Neural progenitor cell (in vitro differentiated cells): ENCODE results near the gene CANT1. TPM values are rescaled to one million over a fixed set of nuclear protein-coding genes. Genes with fewer than 3 reads are reported as not detected.

Experiments
- DNase-seq: peaks from one replicate; pipeline ENCODE4 v3.0.0-alpha.2; 2016; ENCODE audit warnings: low spot score
- H2AFZ ChIP-seq: fragments of 200-600 bp; sonication (generic); replicated peaks from 2 replicates; pipeline ENCODE4 v1.6.1; 2016; ENCODE audit warnings: antibody characterized with exemption
- H3F3A ChIP-seq: fragments of 200-600 bp; sonication (generic); 2 replicates; pipeline ENCODE4 v1.6.1; 2016; ENCODE audit warnings: antibody characterized with exemption, low read depth
- H3K27ac ChIP-seq: fragments of 200-600 bp; sonication (generic); 2 replicates; pipeline ENCODE4 v1.5.1; 2016; ENCODE audit warnings: mild to moderate bottlenecking
- H3K27me3 ChIP-seq: fragments of 200-600 bp; sonication (generic); 2 replicates; pipeline ENCODE4 v1.6.1; 2016; ENCODE audit warnings: mild to moderate bottlenecking, moderate library complexity
- H3K36me3 ChIP-seq: fragments of 200-600 bp; sonication (generic); 2 replicates; pipeline ENCODE4 v1.5.1; 2016
- H3K4me1 ChIP-seq: fragments of 200-600 bp; sonication (generic); 2 replicates; pipeline ENCODE4 v1.6.1; 2016; ENCODE audit warnings: mixed run types
- H3K4me2 ChIP-seq: fragments of 200-600 bp; sonication (generic); 2 replicates; pipeline ENCODE4 v1.6.1; 2016
- H3K4me3 ChIP-seq: fragments of 200-600 bp; sonication (generic); 2 replicates; pipeline ENCODE4 v1.5.1; 2016
- H3K79me2 ChIP-seq: fragments of 200-600 bp; sonication (generic); 2 replicates; pipeline ENCODE4 v1.6.1; 2016; ENCODE audit warnings: low read depth
- H3K9ac ChIP-seq: fragments of 200-600 bp; sonication (generic); 2 replicates; pipeline ENCODE4 v1.6.1; 2016
- H3K9me3 ChIP-seq: fragments of 200-600 bp; sonication (generic); 2 replicates; pipeline ENCODE4 v1.5.1; 2016; ENCODE audit warnings: low read depth
- H4K20me1 ChIP-seq: fragments of 200-600 bp; sonication (generic); 2 replicates; pipeline ENCODE4 v1.6.1; 2016; ENCODE audit warnings: low read depth
- H3K27ac Mint-ChIP-seq: 3 replicates; pipeline ENCODE4 v1.8.0; 2021; ENCODE audit warnings: mixed read lengths
- H3K27me3 Mint-ChIP-seq: 2 replicates; pipeline ENCODE4 v1.8.0; 2022; ENCODE audit warnings: low read depth, mild to moderate bottlenecking, inconsistent platforms, moderate library complexity, mixed read lengths; ENCODE audit not compliant: insufficient read depth
- H3K36me3 Mint-ChIP-seq: 3 replicates; pipeline ENCODE4 v1.8.0; 2021; ENCODE audit warnings: mixed read lengths
- H3K4me1 Mint-ChIP-seq: 3 replicates; pipeline ENCODE4 v1.8.0; 2021; ENCODE audit warnings: mixed read lengths
- H3K4me3 Mint-ChIP-seq: 3 replicates; pipeline ENCODE4 v1.8.0; 2021; ENCODE audit warnings: mild to moderate bottlenecking, moderate library complexity, mixed read lengths
- H3K9me3 Mint-ChIP-seq: 3 replicates; pipeline ENCODE4 v1.8.0; 2020; ENCODE audit warnings: mixed read lengths
- EZH2 ChIP-seq: fragments of 200-600 bp; sonication (generic); IDR thresholded peaks from 2 replicates; pipeline ENCODE4 v1.6.1; 2017; ENCODE audit warnings: antibody characterized with exemption, mild to moderate bottlenecking, moderate library complexity
- EZH2phosphoT487 ChIP-seq: fragments of 200-600 bp; sonication (generic); IDR thresholded peaks from 2 replicates; pipeline ENCODE4 v1.6.1; 2017; ENCODE audit warnings: antibody characterized with exemption
- total RNA-seq: library from RNA; depleted of rRNA; stranded (reverse); fragments of >200 nt; gene quantifications from 2 replicates; pipeline ENCODE4 v1.2.3, GENCODE V29; 2015; ENCODE audit warnings: low replicate concordance
- TF ChIP-seq, protein P1 (sequence below): fragments of 200-600 bp; sonication (generic); IDR thresholded peaks from 2 replicates; pipeline ENCODE4 v1.5.1; 2017; ENCODE audit warnings: antibody characterized with exemption, mild to moderate bottlenecking

Gene CANT1
- total RNA-seq, 1 donor from 2014 or later: 24.3 TPM

- H3K27ac Mint-ChIP-seq: no peak overlapping the region
- H3K27ac ChIP-seq: no peak overlapping the region
- H3K27me3 Mint-ChIP-seq: peaks cover 22% of the 10 kb centered on the region
These were observed 37.3 kb upstream of the CANT1 start for GRCh38 chr17:79046916-79047280.

DNA sequence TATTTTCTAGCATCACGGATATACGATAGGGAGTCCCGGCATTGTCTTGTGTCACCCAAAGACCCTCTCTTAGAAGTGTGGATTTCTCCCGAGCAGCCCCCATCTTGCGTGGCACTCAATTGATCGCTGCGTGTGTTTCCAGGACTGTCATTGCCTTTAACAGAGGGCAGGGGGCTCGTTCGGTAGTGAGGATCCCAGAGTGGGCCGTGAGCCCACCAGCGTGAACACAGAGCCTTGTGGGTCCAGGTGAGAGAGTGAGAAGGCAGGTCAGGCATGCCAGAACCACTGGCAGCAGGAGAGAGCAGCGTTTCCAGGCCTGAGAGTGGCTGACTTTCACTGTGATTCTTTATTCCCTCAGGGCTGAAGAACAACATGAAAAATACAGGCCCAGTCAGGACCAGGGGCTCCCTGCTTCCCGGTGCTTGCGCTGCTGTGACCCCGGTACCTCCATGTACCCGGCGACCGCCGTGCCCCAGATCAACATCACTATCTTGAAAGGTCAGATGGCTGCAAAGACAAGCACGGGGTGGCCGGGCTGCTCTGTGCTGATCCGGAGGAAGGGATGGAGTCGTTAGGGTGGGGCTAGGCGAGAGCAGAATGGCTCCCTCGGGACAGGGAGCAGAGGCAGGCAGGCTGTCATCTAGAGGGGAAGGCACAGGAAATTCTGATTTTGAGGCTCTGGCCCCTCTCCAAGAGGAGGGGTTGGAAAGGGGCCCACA lies 36.8 kb upstream of the CANT1 start:
- Histone ChIP-seq H3K4me2 (no peak overlapping the region), H3K27ac (no peak overlapping the region), H3K4me1 (peaks cover 18% of the 10 kb centered on the region), H3K79me2 (no peaks in the 10 kb centered on the region), H3K4me3 (no peak overlapping the region), H4K20me1 (peaks cover 10% of the 10 kb centered on the region), H2AFZ (no peak overlapping the region), H3K27me3 (peaks cover 31% of the 10 kb centered on the region), H3F3A (peaks cover 25% of the 10 kb centered on the region), H3K36me3 (no peaks in the 10 kb centered on the region), H3K9me3 (no peaks in the 10 kb centered on the region), H3K9ac (no peak overlapping the region)
- TF ChIP-seq, protein P1, sequence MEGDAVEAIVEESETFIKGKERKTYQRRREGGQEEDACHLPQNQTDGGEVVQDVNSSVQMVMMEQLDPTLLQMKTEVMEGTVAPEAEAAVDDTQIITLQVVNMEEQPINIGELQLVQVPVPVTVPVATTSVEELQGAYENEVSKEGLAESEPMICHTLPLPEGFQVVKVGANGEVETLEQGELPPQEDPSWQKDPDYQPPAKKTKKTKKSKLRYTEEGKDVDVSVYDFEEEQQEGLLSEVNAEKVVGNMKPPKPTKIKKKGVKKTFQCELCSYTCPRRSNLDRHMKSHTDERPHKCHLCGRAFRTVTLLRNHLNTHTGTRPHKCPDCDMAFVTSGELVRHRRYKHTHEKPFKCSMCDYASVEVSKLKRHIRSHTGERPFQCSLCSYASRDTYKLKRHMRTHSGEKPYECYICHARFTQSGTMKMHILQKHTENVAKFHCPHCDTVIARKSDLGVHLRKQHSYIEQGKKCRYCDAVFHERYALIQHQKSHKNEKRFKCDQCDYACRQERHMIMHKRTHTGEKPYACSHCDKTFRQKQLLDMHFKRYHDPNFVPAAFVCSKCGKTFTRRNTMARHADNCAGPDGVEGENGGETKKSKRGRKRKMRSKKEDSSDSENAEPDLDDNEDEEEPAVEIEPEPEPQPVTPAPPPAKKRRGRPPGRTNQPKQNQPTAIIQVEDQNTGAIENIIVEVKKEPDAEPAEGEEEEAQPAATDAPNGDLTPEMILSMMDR: no peak
- TF ChIP-seq EZH2phosphoT487 (no peak), EZH2 (no peak)
- peaks cover 5% of the 10 kb centered on the region for H3K9me3 Mint-ChIP-seq
- H3K4me3 Mint-ChIP-seq: no peak overlapping the region
- H3K27me3 Mint-ChIP-seq: peaks cover 22% of the 10 kb centered on the region
- no peak overlapping the region for H3K27ac Mint-ChIP-seq
- DNase-seq: no peak
- H3K4me1 Mint-ChIP-seq: peaks cover 18% of the 10 kb centered on the region
- H3K36me3 Mint-ChIP-seq: no peaks in the 10 kb centered on the region

More at GRCh38 chr17:79046916-79047280, 37.3 kb upstream of the CANT1 start:
- Mint-ChIP-seq H3K9me3 (peaks cover 5% of the 10 kb centered on the region), H3K36me3 (no peaks in the 10 kb centered on the region), H3K4me3 (no peak overlapping the region), H3K4me1 (peaks cover 16% of the 10 kb centered on the region)
- Histone ChIP-seq H3K36me3 (no peaks in the 10 kb centered on the region), H3K4me2 (no peak overlapping the region), H3K4me1 (peaks cover 18% of the 10 kb centered on the region), H3K79me2 (no peaks in the 10 kb centered on the region), H3K9me3 (peaks cover 5% of the 10 kb centered on the region), H3F3A (peaks cover 25% of the 10 kb centered on the region), H2AFZ (no peak overlapping the region), H3K4me3 (no peak overlapping the region), H3K27me3 (peaks cover 36% of the 10 kb centered on the region), H3K9ac (no peak overlapping the region), H4K20me1 (peaks cover 10% of the 10 kb centered on the region)
- DNase-seq: no peak
- TF ChIP-seq, protein P1: no peak
- TF ChIP-seq EZH2 (no peak), EZH2phosphoT487 (no peak)

- TF ChIP-seq EZH2phosphoT487: no peak
- TF ChIP-seq EZH2: no peak
- TF ChIP-seq, protein P1: peak; percentile 86
- Mint-ChIP-seq H3K27ac (peak overlapping the region; percentile 51), H3K4me3 (peak overlapping the region; percentile 38)
These were observed 36.3 kb upstream of the CANT1 start for GRCh38 chr17:79045842-79046196.

More at GRCh38 chr17:79045842-79046196, 36.3 kb upstream of the CANT1 start:
- peaks cover 18% of the 10 kb centered on the region for H3K4me1 Mint-ChIP-seq
- H3K36me3 Mint-ChIP-seq: no peaks in the 10 kb centered on the region
- DNase-seq: peak; percentile 82
- Histone ChIP-seq H4K20me1 (peaks cover 10% of the 10 kb centered on the region), H2AFZ (no peak overlapping the region), H3K36me3 (no peaks in the 10 kb centered on the region), H3K27me3 (peaks cover 26% of the 10 kb centered on the region), H3K4me1 (peaks cover 18% of the 10 kb centered on the region), H3K4me2 (no peak overlapping the region), H3K27ac (no peak overlapping the region), H3K79me2 (no peaks in the 10 kb centered on the region), H3K4me3 (no peak overlapping the region), H3F3A (peaks cover 25% of the 10 kb centered on the region), H3K9ac (no peak overlapping the region), H3K9me3 (no peaks in the 10 kb centered on the region)
- peaks cover 5% of the 10 kb centered on the region for H3K9me3 Mint-ChIP-seq
- peaks cover 19% of the 10 kb centered on the region for H3K27me3 Mint-ChIP-seq
